HG03060 (cell line): ENCODE data around the gene CLIC3.

Experiments
- ATAC-seq: cut with Tn5 transposase; IDR thresholded peaks from one replicate; pipeline ENCODE4 v1.9.1; 2021; ENCODE audit warnings: low read depth, moderate number of reproducible peaks; ENCODE audit not compliant: unreplicated experiment

CLIC3 gene

GRCh38 chr9:136970361-136970760 lies 26.0 kb downstream of the CLIC3 start:
- no peak for ATAC-seq

GRCh38 chr9:136969774-136970173 lies 26.6 kb downstream of the CLIC3 start:
- no peak for ATAC-seq

GRCh38 chr9:136969150-136969549 lies 27.2 kb downstream of the CLIC3 start:
- ATAC-seq = no peak

GRCh38 chr9:136968333-136969127 lies 27.8 kb downstream of the CLIC3 start:
- no peak for ATAC-seq

GRCh38 chr9:136965771-136966484 lies 30.4 kb downstream of the CLIC3 start:
- ATAC-seq = no peak

- ATAC-seq = no peak
Measured at GRCh38 chr9:136964833-136965422, 31.4 kb downstream of the CLIC3 start.

GRCh38 chr9:136964171-136964689 lies 32.1 kb downstream of the CLIC3 start:
- ATAC-seq = no peak

- no peak for ATAC-seq
Measured at GRCh38 chr9:136963751-136964150, 32.6 kb downstream of the CLIC3 start.

GRCh38 chr9:136963341-136963740 lies 33.0 kb downstream of the CLIC3 start:
- no peak for ATAC-seq

GRCh38 chr9:136962701-136963248 lies 33.6 kb downstream of the CLIC3 start:
- no peak for ATAC-seq

GRCh38 chr9:136962163-136962562 lies 34.2 kb downstream of the CLIC3 start:
- ATAC-seq = no peak

GRCh38 chr9:136961279-136962065 lies 34.9 kb downstream of the CLIC3 start:
- no peak for ATAC-seq

- ATAC-seq = no peak
Measured at GRCh38 chr9:136960938-136961275, 35.5 kb downstream of the CLIC3 start.

GRCh38 chr9:136960212-136960937 lies 36.0 kb downstream of the CLIC3 start:
- ATAC-seq = no peak

- no peak for ATAC-seq
Measured at GRCh38 chr9:136958898-136959850, 37.2 kb downstream of the CLIC3 start.

- no peak for ATAC-seq
Measured at GRCh38 chr9:136958473-136958872, 37.9 kb downstream of the CLIC3 start.

GRCh38 chr9:136957901-136958300 lies 38.5 kb downstream of the CLIC3 start:
- no peak for ATAC-seq

GRCh38 chr9:136957461-136957860 lies 38.9 kb downstream of the CLIC3 start:
- ATAC-seq = no peak

GRCh38 chr9:136956604-136957003 lies 39.8 kb downstream of the CLIC3 start:
- ATAC-seq = no peak
